ENCODE results near the gene UBAC1.
"Not testable (repeated sequence)": the region's sequence is repeated elsewhere in the genome, so short reads cannot be mapped to it uniquely, and the experiment has no call there.

Gene UBAC1

GRCh38 chr9:135944444-135945252 lies 16.5 kb downstream of the UBAC1 start:
- Histone ChIP-seq H3K36me3 (ENCODE audit: control insufficient read depth in 5 of 5, insufficient read depth in 5 of 5, low read length in 5 of 5) (peaks cover 5 to 79% (median 67%) of the 10 kb centered on the region in 5 donors), H3K4me3 (ENCODE audit: low read depth in 1 of 5, low read length in 5 of 5) (no peak overlapping the region), H3K27ac (ENCODE audit: low read depth, low read length) (no peak overlapping the region)

DNA sequence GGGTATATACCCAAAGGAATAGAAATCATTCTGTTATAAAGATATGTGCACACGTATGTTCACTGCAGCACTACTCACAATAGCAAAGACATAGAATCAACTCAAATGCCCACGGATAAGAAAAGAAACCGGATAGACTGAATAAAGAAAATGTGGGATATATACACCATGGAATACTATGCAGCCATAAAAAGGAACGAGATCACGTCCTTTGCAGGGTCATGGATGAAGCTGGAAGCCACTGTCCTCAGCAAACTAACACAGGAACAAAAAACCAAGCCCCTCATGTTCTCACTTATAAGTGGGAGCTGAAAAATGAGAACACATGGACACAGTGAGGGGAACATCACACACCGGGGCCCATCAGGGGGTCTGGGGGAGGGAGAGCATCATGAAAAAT lies 17.6 kb downstream of the UBAC1 start:
- not testable (repeated sequence) for H3K27ac ChIP-seq (ENCODE audit: low read depth, low read length); H3K4me3 ChIP-seq (ENCODE audit: low read depth in 1 of 5, low read length in 5 of 5); H3K27me3 ChIP-seq (ENCODE audit: control insufficient read depth in 5 of 5, insufficient read depth in 4 of 5, low read length in 5 of 5); H3K9ac ChIP-seq (ENCODE audit: low read length in 5 of 5); H3K9me3 ChIP-seq (ENCODE audit: control insufficient read depth in 5 of 5, low read length in 5 of 5)
- Histone ChIP-seq H3K4me1 (ENCODE audit: control insufficient read depth in 5 of 5, insufficient read depth in 5 of 5, low read length in 5 of 5) (peaks cover 0 to 16% (median 0%) of the 10 kb centered on the region in 5 donors), H3K36me3 (ENCODE audit: control insufficient read depth in 5 of 5, insufficient read depth in 5 of 5, low read length in 5 of 5) (peaks cover 5 to 82% (median 66%) of the 10 kb centered on the region in 5 donors)

More at GRCh38 chr9:135944444-135945252, 16.5 kb downstream of the UBAC1 start:
- H3K9me3 ChIP-seq (ENCODE audit: control insufficient read depth in 5 of 5, low read length in 5 of 5), result no peaks in the 10 kb centered on the region
- H3K9ac ChIP-seq (ENCODE audit: low read length in 5 of 5), result no peak overlapping the region
- H3K27me3 ChIP-seq (ENCODE audit: control insufficient read depth in 5 of 5, insufficient read depth in 4 of 5, low read length in 5 of 5), result no peaks in the 10 kb centered on the region
- peaks cover 0 to 16% (median 0%) of the 10 kb centered on the region in 5 donors for H3K4me1 ChIP-seq (ENCODE audit: control insufficient read depth in 5 of 5, insufficient read depth in 5 of 5, low read length in 5 of 5)

DNA sequence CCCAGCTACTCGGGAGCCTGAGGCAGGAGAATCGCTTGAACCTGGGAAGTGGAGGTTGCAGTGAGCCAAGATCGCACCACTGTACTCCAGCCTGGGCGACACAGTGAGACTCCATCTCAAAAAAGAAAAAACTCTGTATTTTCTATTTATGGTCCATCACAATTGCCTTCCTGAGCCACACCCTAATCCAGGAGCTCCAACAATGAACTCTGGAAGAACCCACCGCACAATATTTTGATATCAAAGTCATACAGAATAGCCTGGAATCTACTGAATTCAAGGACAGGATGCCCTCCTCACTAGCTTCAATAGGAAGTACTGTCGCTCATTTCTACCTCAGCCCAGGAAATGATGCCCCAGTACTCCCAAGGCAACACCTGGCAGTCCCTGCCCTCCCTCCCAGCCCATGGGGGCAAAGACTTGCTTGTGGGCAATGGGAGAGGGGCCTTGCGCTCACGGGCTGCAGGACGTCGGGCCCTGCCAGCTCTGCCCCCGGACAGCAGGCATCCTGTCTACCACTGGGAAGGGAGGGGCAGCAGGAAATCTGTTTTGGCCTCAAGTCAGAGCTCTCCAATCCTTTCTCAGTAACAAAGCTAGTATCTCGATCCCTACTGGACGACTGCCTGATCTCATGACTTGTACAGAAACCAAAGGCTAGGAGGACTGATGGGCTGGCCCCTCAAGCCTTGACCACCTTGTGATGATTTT lies 19.7 kb downstream of the UBAC1 start:
- no peak overlapping the region for H3K4me3 ChIP-seq (ENCODE audit: low read depth in 1 of 5, low read length in 5 of 5)

GRCh38 chr9:135939351-135940265 lies 21.6 kb downstream of the UBAC1 start:
- Histone ChIP-seq H3K9ac (ENCODE audit: low read length in 5 of 5) (no peak overlapping the region), H3K9me3 (ENCODE audit: control insufficient read depth in 5 of 5, low read length in 5 of 5) (peaks cover 0 to 3% (median 0%) of the 10 kb centered on the region in 5 donors), H3K27me3 (ENCODE audit: control insufficient read depth in 5 of 5, insufficient read depth in 4 of 5, low read length in 5 of 5) (no peaks in the 10 kb centered on the region), H3K36me3 (ENCODE audit: control insufficient read depth in 5 of 5, insufficient read depth in 5 of 5, low read length in 5 of 5) (peaks cover 7 to 80% (median 64%) of the 10 kb centered on the region in 5 donors), H3K27ac (ENCODE audit: low read depth, low read length) (no peak overlapping the region), H3K4me1 (ENCODE audit: control insufficient read depth in 5 of 5, insufficient read depth in 5 of 5, low read length in 5 of 5) (peaks cover 0 to 16% (median 0%) of the 10 kb centered on the region in 5 donors), H3K4me3 (ENCODE audit: low read depth in 1 of 5, low read length in 5 of 5) (no peak overlapping the region)

More for the DNA sequence above, 19.7 kb downstream of the UBAC1 start:
- H3K9me3 ChIP-seq (ENCODE audit: control insufficient read depth in 5 of 5, low read length in 5 of 5), result no peaks in the 10 kb centered on the region
- H3K4me1 ChIP-seq (ENCODE audit: control insufficient read depth in 5 of 5, insufficient read depth in 5 of 5, low read length in 5 of 5), result peaks cover 0 to 16% (median 0%) of the 10 kb centered on the region in 5 donors
- no peaks in the 10 kb centered on the region for H3K27me3 ChIP-seq (ENCODE audit: control insufficient read depth in 5 of 5, insufficient read depth in 4 of 5, low read length in 5 of 5)
- H3K9ac ChIP-seq (ENCODE audit: low read length in 5 of 5), result no peak overlapping the region
- H3K36me3 ChIP-seq (ENCODE audit: control insufficient read depth in 5 of 5, insufficient read depth in 5 of 5, low read length in 5 of 5), result peaks cover 5 to 82% (median 72%) of the 10 kb centered on the region in 5 donors
- H3K27ac ChIP-seq (ENCODE audit: low read depth, low read length), result no peak overlapping the region

- H3K4me1 ChIP-seq (ENCODE audit: control insufficient read depth in 5 of 5, insufficient read depth in 5 of 5, low read length in 5 of 5), result peaks cover 0 to 16% (median 0%) of the 10 kb centered on the region in 5 donors
- H3K4me3 ChIP-seq (ENCODE audit: low read depth in 1 of 5, low read length in 5 of 5), result no peak overlapping the region
- no peak overlapping the region for H3K9ac ChIP-seq (ENCODE audit: low read length in 5 of 5)
- H3K36me3 ChIP-seq (ENCODE audit: control insufficient read depth in 5 of 5, insufficient read depth in 5 of 5, low read length in 5 of 5), result peaks cover 2 to 80% (median 66%) of the 10 kb centered on the region in 5 donors
- H3K27ac ChIP-seq (ENCODE audit: low read depth, low read length), result no peak overlapping the region
- H3K27me3 ChIP-seq (ENCODE audit: control insufficient read depth in 5 of 5, insufficient read depth in 4 of 5, low read length in 5 of 5), result no peaks in the 10 kb centered on the region
- H3K9me3 ChIP-seq (ENCODE audit: control insufficient read depth in 5 of 5, low read length in 5 of 5), result peaks cover 0 to 3% (median 0%) of the 10 kb centered on the region in 5 donors
These were observed 23.4 kb downstream of the UBAC1 start for GRCh38 chr9:135937521-135938489.

DNA sequence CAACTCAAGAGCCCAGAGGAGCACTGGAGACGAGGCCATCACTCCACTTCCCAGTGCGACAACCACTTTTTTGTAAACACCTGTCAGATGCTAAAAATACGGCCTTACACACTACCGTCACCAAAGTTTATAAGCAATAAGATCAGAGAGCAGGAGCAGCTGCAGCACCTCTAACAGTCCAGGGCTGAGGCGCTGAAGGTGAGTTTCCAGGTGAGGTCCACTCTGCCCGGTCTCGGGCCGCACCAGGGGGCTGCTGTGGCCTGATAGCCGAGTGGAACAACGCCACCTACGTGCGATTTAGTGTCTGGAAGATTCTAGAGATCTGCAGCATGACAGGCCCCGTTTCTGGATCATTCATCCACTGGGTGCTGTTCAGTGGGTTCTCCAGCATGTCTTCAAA lies 28.1 kb downstream of the UBAC1 start:
- H3K4me1 ChIP-seq (ENCODE audit: control insufficient read depth in 5 of 5, insufficient read depth in 5 of 5, low read length in 5 of 5), result no peaks in the 10 kb centered on the region
- H3K36me3 ChIP-seq (ENCODE audit: control insufficient read depth in 5 of 5, insufficient read depth in 5 of 5, low read length in 5 of 5), result peaks cover 2 to 91% (median 62%) of the 10 kb centered on the region in 5 donors
- no peak overlapping the region for H3K27ac ChIP-seq (ENCODE audit: low read depth, low read length)
- H3K9ac ChIP-seq (ENCODE audit: low read length in 5 of 5), result no peak overlapping the region
- peaks cover 0 to 3% (median 0%) of the 10 kb centered on the region in 5 donors for H3K9me3 ChIP-seq (ENCODE audit: control insufficient read depth in 5 of 5, low read length in 5 of 5)
- no peak overlapping the region for H3K4me3 ChIP-seq (ENCODE audit: low read depth in 1 of 5, low read length in 5 of 5)
- no peaks in the 10 kb centered on the region for H3K27me3 ChIP-seq (ENCODE audit: control insufficient read depth in 5 of 5, insufficient read depth in 4 of 5, low read length in 5 of 5)

DNA sequence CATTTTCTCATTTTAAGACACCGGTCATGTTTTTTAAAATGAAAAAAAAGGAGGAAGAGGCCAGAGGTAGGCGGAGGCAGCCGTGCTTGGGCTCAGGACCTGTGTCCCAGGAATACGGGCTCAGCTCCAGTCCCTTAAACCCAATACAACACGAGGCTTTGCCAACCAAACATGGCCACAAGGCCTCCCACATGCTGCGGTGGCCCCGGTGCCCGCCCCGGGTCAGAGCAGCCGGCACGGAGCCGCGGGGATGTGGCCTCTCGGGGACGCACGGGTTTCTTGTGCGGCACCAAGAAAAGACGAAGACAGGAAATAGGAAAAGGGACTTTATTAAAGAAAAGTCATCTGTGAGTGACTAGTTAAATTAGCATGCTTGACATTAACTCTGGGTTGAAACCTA lies 28.5 kb downstream of the UBAC1 start:
- Histone ChIP-seq H3K9ac (ENCODE audit: low read length in 5 of 5) (no peak overlapping the region), H3K27ac (ENCODE audit: low read depth, low read length) (no peak overlapping the region), H3K27me3 (ENCODE audit: control insufficient read depth in 5 of 5, insufficient read depth in 4 of 5, low read length in 5 of 5) (no peaks in the 10 kb centered on the region), H3K9me3 (ENCODE audit: control insufficient read depth in 5 of 5, low read length in 5 of 5) (peaks cover 0 to 3% (median 0%) of the 10 kb centered on the region in 5 donors), H3K4me1 (ENCODE audit: control insufficient read depth in 5 of 5, insufficient read depth in 5 of 5, low read length in 5 of 5) (peaks cover 0 to 1% (median 0%) of the 10 kb centered on the region in 5 donors), H3K4me3 (ENCODE audit: low read depth in 1 of 5, low read length in 5 of 5) (no peak overlapping the region), H3K36me3 (ENCODE audit: control insufficient read depth in 5 of 5, insufficient read depth in 5 of 5, low read length in 5 of 5) (peaks cover 2 to 87% (median 57%) of the 10 kb centered on the region in 5 donors)

GRCh38 chr9:135931349-135931820 lies 29.8 kb downstream of the UBAC1 start:
- peaks cover 2 to 78% (median 47%) of the 10 kb centered on the region in 5 donors for H3K36me3 ChIP-seq (ENCODE audit: control insufficient read depth in 5 of 5, insufficient read depth in 5 of 5, low read length in 5 of 5)
- peaks cover 0 to 3% (median 0%) of the 10 kb centered on the region in 5 donors for H3K9me3 ChIP-seq (ENCODE audit: control insufficient read depth in 5 of 5, low read length in 5 of 5)
- no peaks in the 10 kb centered on the region for H3K27me3 ChIP-seq (ENCODE audit: control insufficient read depth in 5 of 5, insufficient read depth in 4 of 5, low read length in 5 of 5)
- no peak overlapping the region for H3K9ac ChIP-seq (ENCODE audit: low read length in 5 of 5)
- peaks cover 0 to 10% (median 0%) of the 10 kb centered on the region in 5 donors for H3K4me1 ChIP-seq (ENCODE audit: control insufficient read depth in 5 of 5, insufficient read depth in 5 of 5, low read length in 5 of 5)
- H3K27ac ChIP-seq (ENCODE audit: low read depth, low read length), result no peak overlapping the region
- no peak overlapping the region for H3K4me3 ChIP-seq (ENCODE audit: low read depth in 1 of 5, low read length in 5 of 5)

All from subcutaneous abdominal adipose tissue (tissue), 5 donors.